HepG2 (cell line): ENCODE results near the gene MAMLD1. TPM values are rescaled to one million over a fixed set of nuclear protein-coding genes. Genes with fewer than 3 reads are reported as not detected.

Experiments
- ATAC-seq: fragments of 200-7000 bp; cut with Tn5 transposase; 3 replicates; pipeline ENCODE4 v1.9.1; 2020; ENCODE audit warnings: mild to moderate bottlenecking, moderate library complexity
- BruUV-seq: library from RNA; stranded (reverse); fragments of 400-500 nt; replicated peaks from 2 replicates; lab custom pipeline; 2021; lab: Mats Ljungman, UMichigan
- CTCF ChIA-PET: fragments of 300-600 bp; formaldehyde crosslinking; extraction: SDS; loops from one replicate; lab custom pipeline; 2021; ENCODE audit warnings: low total read pairs, inconsistent platforms, low intra/inter-chr PET ratio; lab: Yijun Ruan, JAX
- POLR2A ChIA-PET: fragments of 350-600 bp; sonication (Branson Sonifier 250); formaldehyde crosslinking; loops from one replicate; lab custom pipeline; 2020; ENCODE audit warnings: antibody characterized with exemption, inconsistent platforms; lab: Yijun Ruan, JAX
- DNase-seq: peaks from one replicate; pipeline ENCODE4 v3.0.0-alpha.2; 2015; ENCODE audit warnings: low spot score
- FAIRE-seq: peaks from 3 replicates; lab custom pipeline; 2011; peaks lifted over from hg19 to GRCh38; lab: Jason Lieb, UNC
- H2AFZ ChIP-seq: one replicate; pipeline ENCODE4 v1.6.1; 2011; ENCODE audit warnings: low read length, inconsistent platforms
- H3K27ac ChIP-seq: fragments of 300-600 bp; 3 replicates; pipeline ENCODE4 v1.8.0; 2011; ENCODE audit warnings: mixed run types, mild to moderate bottlenecking, mixed read lengths, low read length, inconsistent platforms; ENCODE audit not compliant: insufficient read depth; ENCODE audit errors: extremely low read length
- H3K27me3 ChIP-seq, 2 experiments: fragments of 200-600 bp in 1 of 2; 2 replicates in 1 of 2; 3 replicates in 1 of 2; pipeline versions ENCODE4 v1.6.0 to v1.8.0; 2011; ENCODE audit warnings: low read length in 2 of 2, mild to moderate bottlenecking in 2 of 2, moderate library complexity in 2 of 2, inconsistent platforms in 1 of 2; ENCODE audit not compliant: insufficient read depth in 2 of 2, control insufficient read depth in 1 of 2
- H3K36me3 ChIP-seq, 2 experiments: fragments of 200-600 bp in 1 of 2; replicated peaks in 1 of 2; 2 replicates in 1 of 2; 3 replicates in 1 of 2; pipeline versions ENCODE4 v1.5.1 to v1.8.0; 2011; ENCODE audit warnings: low read length in 2 of 2, inconsistent platforms in 1 of 2; ENCODE audit not compliant: insufficient read depth in 2 of 2, control insufficient read depth in 1 of 2
- H3K4me1 ChIP-seq: 2 replicates; pipeline ENCODE4 v1.5.1; 2012; ENCODE audit warnings: low read length, inconsistent platforms; ENCODE audit not compliant: insufficient read depth
- H3K4me2 ChIP-seq: 2 replicates; pipeline ENCODE4 v1.6.0; 2011; ENCODE audit warnings: low read depth, low read length, inconsistent platforms
- H3K4me3 ChIP-seq, 3 experiments: fragments of 200-600 bp in 1 of 3; sonication (generic), shearing (Covaris generic) in 1 of 3; replicated peaks in 1 of 3; 2 replicates each; pipeline ENCODE4 v1.5.1; 2011 to 2016; ENCODE audit warnings: low read length in 3 of 3, inconsistent platforms in 2 of 3, low read depth in 2 of 3, mild to moderate bottlenecking in 2 of 3, control low read depth in 1 of 3, mixed read lengths in 1 of 3; ENCODE audit not compliant: insufficient read depth in 1 of 3
- H3K79me2 ChIP-seq: one replicate; pipeline ENCODE4 v1.6.1; 2011; ENCODE audit warnings: low read length, inconsistent platforms; ENCODE audit not compliant: insufficient read depth
- H3K9ac ChIP-seq: 2 replicates; pipeline ENCODE4 v1.6.0; 2011; ENCODE audit warnings: mild to moderate bottlenecking, low read depth, low read length, inconsistent platforms; ENCODE audit not compliant: insufficient read depth
- H3K9me3 ChIP-seq: 2 replicates; pipeline ENCODE4 v1.5.1; 2012; ENCODE audit warnings: mild to moderate bottlenecking, low read length
- H4K20me1 ChIP-seq: 2 replicates; pipeline ENCODE4 v1.6.0; 2011; ENCODE audit warnings: inconsistent platforms, mild to moderate bottlenecking, low read length, moderate library complexity; ENCODE audit not compliant: insufficient read depth
- CHCHD3 ChIP-seq: sonication (generic); formaldehyde crosslinking; IDR thresholded peaks from 2 replicates; pipeline ENCODE4 v1.8.0; 2022; ENCODE audit warnings: mild to moderate bottlenecking, missing genetic modification reagents, moderate library complexity
- CREB1 ChIP-seq, 2 experiments: fragments of 450-650 bp in 1 of 2; IDR thresholded peaks; 2 replicates each; pipeline ENCODE4 v1.6.1; 2016 to 2017; ENCODE audit warnings: control low read depth in 1 of 2, mild to moderate bottlenecking in 1 of 2, missing compliant biosample characterization in 1 of 2, missing genetic modification characterization in 1 of 2
- FOXA1 ChIP-seq, 2 experiments: fragments of 450-650 bp in 1 of 2; sonication (generic) in 1 of 2; formaldehyde crosslinking in 1 of 2; IDR thresholded peaks; 2 replicates each; pipeline versions ENCODE4 v1.4.0 to v1.6.1; 2016 to 2020; ENCODE audit warnings: missing genetic modification reagents in 1 of 2
- KDM2A ChIP-seq: sonication (generic); formaldehyde crosslinking; IDR thresholded peaks from 2 replicates; pipeline ENCODE4 v1.4.0; 2020; ENCODE audit warnings: low read depth, missing genetic modification reagents, borderline replicate concordance
- MEIS2 ChIP-seq: sonication (generic); formaldehyde crosslinking; IDR thresholded peaks from 2 replicates; pipeline ENCODE4 v1.9.0; 2021; ENCODE audit warnings: mild to moderate bottlenecking, missing genetic modification reagents
- RBM22 ChIP-seq: fragments of 200-400 bp; formaldehyde crosslinking; optimal IDR thresholded peaks from 2 replicates; pipeline ENCODE3; 2017; ENCODE audit warnings: mild to moderate bottlenecking, low read length, moderate library complexity
- RELA ChIP-seq: sonication (generic); formaldehyde crosslinking; IDR thresholded peaks from 2 replicates; pipeline ENCODE4 v1.4.0; 2020; ENCODE audit warnings: missing genetic modification reagents
- SCMH1 ChIP-seq: sonication (generic); formaldehyde crosslinking; IDR thresholded peaks from 2 replicates; pipeline ENCODE4 v1.9.0; 2021; ENCODE audit warnings: missing genetic modification reagents, mild to moderate bottlenecking, borderline replicate concordance
- ZBTB42 ChIP-seq: sonication (generic); formaldehyde crosslinking; IDR thresholded peaks from 2 replicates; pipeline ENCODE4 v1.5.0; 2020; ENCODE audit warnings: mild to moderate bottlenecking, missing genetic modification reagents
- ZNF207 ChIP-seq: fragments of 450-650 bp; IDR thresholded peaks from 2 replicates; pipeline ENCODE4 v1.6.1; 2016; ENCODE audit warnings: antibody characterized with exemption, borderline replicate concordance
- ZNF383 ChIP-seq: sonication (generic); formaldehyde crosslinking; IDR thresholded peaks from 2 replicates; pipeline ENCODE4 v1.4.0; 2020; ENCODE audit warnings: missing genetic modification reagents, mild to moderate bottlenecking, borderline replicate concordance
- ZNF552 ChIP-seq: sonication (generic); formaldehyde crosslinking; IDR thresholded peaks from 2 replicates; pipeline ENCODE4 v1.9.0; 2022; ENCODE audit warnings: missing genetic modification reagents, mild to moderate bottlenecking, borderline replicate concordance
- ZNF713 ChIP-seq: sonication (generic); formaldehyde crosslinking; IDR thresholded peaks from 2 replicates; pipeline ENCODE4 v1.4.0; 2020; ENCODE audit warnings: mild to moderate bottlenecking, missing genetic modification reagents
- ZNF761 ChIP-seq: sonication (generic); formaldehyde crosslinking; conservative IDR thresholded peaks from 2 replicates; pipeline ENCODE4 v1.4.0; 2020; ENCODE audit warnings: mild to moderate bottlenecking, missing genetic modification reagents
- ZNF776 ChIP-seq: sonication (generic); formaldehyde crosslinking; IDR thresholded peaks from 2 replicates; pipeline ENCODE4 v1.4.0; 2020; ENCODE audit warnings: mild to moderate bottlenecking, missing genetic modification reagents
- ZNF782 ChIP-seq: sonication (generic); formaldehyde crosslinking; IDR thresholded peaks from 2 replicates; pipeline ENCODE4 v1.4.0; 2020; ENCODE audit warnings: missing genetic modification reagents, mild to moderate bottlenecking, borderline replicate concordance
- WGBS: methylation state at CpG from one replicate; pipeline ENCODE4 v1.1.6; 2017; ENCODE audit warnings: low lambda C conversion rate; 5-methylcytosine and 5-hydroxymethylcytosine counted together
- in situ Hi-C: cut with HindIII; loops from 2 replicates; pipeline ENCODE4 v1.10.0; 2017; ENCODE audit warnings: low pct_unique_long_range_greater_than_20kb; ENCODE audit not compliant: extremely low pct_ligation_motif_present
- intact Hi-C: fragments of 100-400 bp; cut with micrococcal nuclease; formaldehyde crosslinking; loops from one replicate; pipeline ENCODE4 v1.10.0; 2022; ENCODE audit not compliant: unreplicated experiment
- polyA plus RNA-seq, 8 experiments: library from polyadenylated mRNA; depleted of rRNA in 3 of 8; stranded (reverse) in 7 of 8; unstranded in 1 of 8; fragments of >200 nt; fragmentation: Illumina TruSeq in 4 of 8; extraction: Trizol in 4 of 8; gene quantifications; 2 replicates each; pipeline versions ENCODE4 v1.2.1 to v1.2.3, GENCODE V29; 2011 to 2016; ENCODE audit warnings: low read depth in 4 of 8, missing spikeins in 1 of 8, mixed read lengths in 1 of 8; ENCODE audit not compliant: insufficient read depth in 1 of 8
- total RNA-seq, 5 experiments: library from RNA; depleted of rRNA; stranded (reverse); fragments of >200 nt; fragmentation: Illumina TruSeq; extraction: Trizol; gene quantifications; 2 replicates each; pipeline ENCODE4 v1.2.3, GENCODE V29; 2016; ENCODE audit warnings: low read depth in 1 of 5
- TF ChIP-seq, protein P1 (sequence below): sonication (generic); formaldehyde crosslinking; IDR thresholded peaks from 2 replicates; pipeline ENCODE4 v1.9.0; 2022; ENCODE audit warnings: low read depth, missing genetic modification reagents
- TF ChIP-seq, protein P2 (sequence below): sonication (generic); formaldehyde crosslinking; IDR thresholded peaks from 2 replicates; pipeline ENCODE4 v1.4.0; 2020; ENCODE audit warnings: missing genetic modification reagents

The MAMLD1 gene
- total and polyA plus RNA-seq, 2 of the 13 experiments (the other 11 are each of a cell fraction or from before 2014, with no cell fraction given): not detected

GRCh38 chrX:150348365-150348764, 14.8 kb upstream of the MAMLD1 start:
- no peak for ATAC-seq
- no peaks in the 10 kb centered on the region for H3K36me3 ChIP-seq
- CTCF ChIA-PET: no interaction called here
- H2AFZ ChIP-seq: no peak overlapping the region
- no peaks in the 10 kb centered on the region; a peak in 1 of 5 replicates for H3K27me3 ChIP-seq
- no peaks in the 10 kb centered on the region for H3K9me3 ChIP-seq
- TF ChIP-seq FOXA1 (IDR thresholded peaks at IDR 0.05) (no peak), FOXA1 (CRISPR knock-in tag; IDR thresholded peaks at IDR 0.05) (no peak), CREB1 (IDR thresholded peaks at IDR 0.05) (no peak), CREB1 (CRISPR knock-in tag; IDR thresholded peaks at IDR 0.05) (no peak), ZNF207 (no peak), KDM2A (CRISPR knock-in tag) (no peak)
- TF ChIP-seq, protein P1, sequence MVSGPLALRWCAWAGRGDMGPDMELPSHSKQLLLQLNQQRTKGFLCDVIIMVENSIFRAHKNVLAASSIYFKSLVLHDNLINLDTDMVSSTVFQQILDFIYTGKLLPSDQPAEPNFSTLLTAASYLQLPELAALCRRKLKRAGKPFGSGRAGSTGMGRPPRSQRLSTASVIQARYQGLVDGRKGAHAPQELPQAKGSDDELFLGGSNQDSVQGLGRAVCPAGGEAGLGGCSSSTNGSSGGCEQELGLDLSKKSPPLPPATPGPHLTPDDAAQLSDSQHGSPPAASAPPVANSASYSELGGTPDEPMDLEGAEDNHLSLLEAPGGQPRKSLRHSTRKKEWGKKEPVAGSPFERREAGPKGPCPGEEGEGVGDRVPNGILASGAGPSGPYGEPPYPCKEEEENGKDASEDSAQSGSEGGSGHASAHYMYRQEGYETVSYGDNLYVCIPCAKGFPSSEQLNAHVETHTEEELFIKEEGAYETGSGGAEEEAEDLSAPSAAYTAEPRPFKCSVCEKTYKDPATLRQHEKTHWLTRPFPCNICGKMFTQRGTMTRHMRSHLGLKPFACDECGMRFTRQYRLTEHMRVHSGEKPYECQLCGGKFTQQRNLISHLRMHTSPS (CRISPR knock-in tag): no peak
- in situ Hi-C loops (no loop called here), intact Hi-C loops (no loop called here)
- no peaks in the 10 kb centered on the region for H3K4me1 ChIP-seq
- no peak overlapping the region for H3K27ac ChIP-seq
- WGBS: 0% methylated on average over 2 of the region's 4 CpGs
- H3K9ac ChIP-seq: no peak overlapping the region
- no peaks in the 10 kb centered on the region for H4K20me1 ChIP-seq
- H3K79me2 ChIP-seq: no peaks in the 10 kb centered on the region
- FAIRE-seq: no peak
- BruUV-seq: no TSS peak
- DNase-seq: no peak
- POLR2A ChIA-PET: no interaction called here
- no peak overlapping the region for H3K4me3 ChIP-seq
- no peak overlapping the region for H3K4me2 ChIP-seq

GRCh38 chrX:150352114-150352513, 11.0 kb upstream of the MAMLD1 start:
- FAIRE-seq: no peak
- TF ChIP-seq ZNF552 (no peak), ZNF776 (CRISPR knock-in tag) (no peak), ZNF383 (CRISPR knock-in tag) (no peak), ZBTB42 (no peak), CHCHD3 (no peak), MEIS2 (CRISPR knock-in tag) (no peak), ZNF713 (CRISPR knock-in tag) (no peak), SCMH1 (CRISPR knock-in tag) (no peak), ZNF761 (CRISPR knock-in tag) (no peak), RBM22 (no peak), ZNF782 (CRISPR knock-in tag) (no peak), RELA (no peak)
- TF ChIP-seq, protein P2, sequence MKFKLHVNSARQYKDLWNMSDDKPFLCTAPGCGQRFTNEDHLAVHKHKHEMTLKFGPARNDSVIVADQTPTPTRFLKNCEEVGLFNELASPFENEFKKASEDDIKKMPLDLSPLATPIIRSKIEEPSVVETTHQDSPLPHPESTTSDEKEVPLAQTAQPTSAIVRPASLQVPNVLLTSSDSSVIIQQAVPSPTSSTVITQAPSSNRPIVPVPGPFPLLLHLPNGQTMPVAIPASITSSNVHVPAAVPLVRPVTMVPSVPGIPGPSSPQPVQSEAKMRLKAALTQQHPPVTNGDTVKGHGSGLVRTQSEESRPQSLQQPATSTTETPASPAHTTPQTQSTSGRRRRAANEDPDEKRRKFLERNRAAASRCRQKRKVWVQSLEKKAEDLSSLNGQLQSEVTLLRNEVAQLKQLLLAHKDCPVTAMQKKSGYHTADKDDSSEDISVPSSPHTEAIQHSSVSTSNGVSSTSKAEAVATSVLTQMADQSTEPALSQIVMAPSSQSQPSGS (CRISPR knock-in tag): no peak

More at GRCh38 chrX:150352114-150352513, 11.0 kb upstream of the MAMLD1 start:
- H3K4me3 ChIP-seq: no peak overlapping the region
- no peak overlapping the region for H3K4me2 ChIP-seq
- no peaks in the 10 kb centered on the region; a peak in 1 of 5 replicates for H3K27me3 ChIP-seq
- DNase-seq (no peak), ATAC-seq (no peak)
- no peaks in the 10 kb centered on the region for H3K36me3 ChIP-seq
- no peaks in the 10 kb centered on the region for H3K9me3 ChIP-seq
- POLR2A ChIA-PET: no interaction called here
- BruUV-seq: no TSS peak
- H3K9ac ChIP-seq: no peak overlapping the region
- in situ Hi-C loops: loop anchor here (25.0 kb wide), 1 partner anchor 390 kb away; no protein-coding TSS in a partner anchor
- H2AFZ ChIP-seq: no peak overlapping the region
- 0% methylated on average over 1 of the region's 3 CpGs for WGBS
- H4K20me1 ChIP-seq: no peaks in the 10 kb centered on the region
- no peaks in the 10 kb centered on the region for H3K79me2 ChIP-seq
- CTCF ChIA-PET: no interaction called here
- intact Hi-C loops: no loop called here
- no peak overlapping the region for H3K27ac ChIP-seq
- H3K4me1 ChIP-seq: no peaks in the 10 kb centered on the region
